Measurements from ENCODE around the gene RNF207.

The RNF207 gene

DNA sequence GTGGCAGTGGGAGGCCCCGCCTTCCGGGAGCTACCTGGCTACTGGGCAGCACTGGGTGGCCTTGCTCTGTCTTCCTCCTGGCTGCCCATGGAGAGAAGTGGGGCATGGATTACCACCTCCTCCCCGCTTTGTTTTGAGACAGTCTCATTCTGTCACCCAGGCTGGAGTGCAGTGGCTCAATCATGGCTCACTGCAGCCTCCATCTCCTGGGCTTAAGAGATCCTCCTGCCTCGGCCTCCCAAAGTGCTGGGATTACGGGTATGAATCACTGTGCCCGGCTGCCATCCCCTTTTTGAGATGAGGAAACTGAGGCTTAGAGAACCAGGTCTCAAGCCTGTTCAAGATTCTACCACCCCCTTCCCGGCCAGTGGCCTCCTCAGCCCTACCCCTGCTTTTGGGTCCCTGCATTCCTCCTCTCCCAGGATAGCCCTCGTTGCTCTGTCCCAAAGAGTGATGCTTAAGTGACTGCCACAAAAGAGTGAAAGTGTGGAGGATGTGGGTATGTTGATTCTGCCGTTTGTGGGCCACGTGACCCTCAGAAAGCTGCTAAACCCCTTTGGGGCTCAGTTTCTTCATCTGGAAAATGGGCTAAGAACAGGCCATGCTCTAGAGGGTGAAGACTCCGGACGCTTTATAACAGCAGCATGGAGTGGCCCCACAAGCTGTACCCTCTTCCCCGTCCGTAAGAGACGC lies 45.9 kb downstream of the RNF207 start:
- TF ChIP-seq, protein P1, sequence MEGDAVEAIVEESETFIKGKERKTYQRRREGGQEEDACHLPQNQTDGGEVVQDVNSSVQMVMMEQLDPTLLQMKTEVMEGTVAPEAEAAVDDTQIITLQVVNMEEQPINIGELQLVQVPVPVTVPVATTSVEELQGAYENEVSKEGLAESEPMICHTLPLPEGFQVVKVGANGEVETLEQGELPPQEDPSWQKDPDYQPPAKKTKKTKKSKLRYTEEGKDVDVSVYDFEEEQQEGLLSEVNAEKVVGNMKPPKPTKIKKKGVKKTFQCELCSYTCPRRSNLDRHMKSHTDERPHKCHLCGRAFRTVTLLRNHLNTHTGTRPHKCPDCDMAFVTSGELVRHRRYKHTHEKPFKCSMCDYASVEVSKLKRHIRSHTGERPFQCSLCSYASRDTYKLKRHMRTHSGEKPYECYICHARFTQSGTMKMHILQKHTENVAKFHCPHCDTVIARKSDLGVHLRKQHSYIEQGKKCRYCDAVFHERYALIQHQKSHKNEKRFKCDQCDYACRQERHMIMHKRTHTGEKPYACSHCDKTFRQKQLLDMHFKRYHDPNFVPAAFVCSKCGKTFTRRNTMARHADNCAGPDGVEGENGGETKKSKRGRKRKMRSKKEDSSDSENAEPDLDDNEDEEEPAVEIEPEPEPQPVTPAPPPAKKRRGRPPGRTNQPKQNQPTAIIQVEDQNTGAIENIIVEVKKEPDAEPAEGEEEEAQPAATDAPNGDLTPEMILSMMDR (IDR thresholded peaks at IDR 0.05; ENCODE audit: borderline replicate concordance, insufficient read depth, low read depth, low read length) = no peak

DNA sequence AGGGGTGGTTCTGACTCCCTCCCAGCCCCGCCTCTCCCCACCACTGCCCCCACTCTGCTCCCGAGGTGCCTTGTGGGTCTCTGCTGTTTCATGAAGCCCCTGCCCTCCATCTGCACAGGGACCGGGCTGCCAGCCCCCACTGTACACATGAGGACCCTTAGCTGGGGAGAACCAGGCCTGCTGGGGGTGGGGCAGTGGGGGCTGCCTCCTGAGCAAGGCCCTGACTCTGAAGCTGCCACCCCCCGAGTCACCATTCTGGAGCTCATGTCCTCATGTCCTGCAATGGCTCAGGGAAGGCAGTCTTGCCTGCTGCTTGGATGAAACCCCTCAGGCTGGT lies 46.4 kb downstream of the RNF207 start:
- TF ChIP-seq, protein P1 (IDR thresholded peaks at IDR 0.05; ENCODE audit: borderline replicate concordance, insufficient read depth, low read depth, low read length) = no peak
- H3K4me3 ChIP-seq (ENCODE audit: low read depth, low read length) = no peak overlapping the region

More for the DNA sequence above, 45.9 kb downstream of the RNF207 start:
- no peak overlapping the region for H3K4me3 ChIP-seq (ENCODE audit: low read depth, low read length)

DNA sequence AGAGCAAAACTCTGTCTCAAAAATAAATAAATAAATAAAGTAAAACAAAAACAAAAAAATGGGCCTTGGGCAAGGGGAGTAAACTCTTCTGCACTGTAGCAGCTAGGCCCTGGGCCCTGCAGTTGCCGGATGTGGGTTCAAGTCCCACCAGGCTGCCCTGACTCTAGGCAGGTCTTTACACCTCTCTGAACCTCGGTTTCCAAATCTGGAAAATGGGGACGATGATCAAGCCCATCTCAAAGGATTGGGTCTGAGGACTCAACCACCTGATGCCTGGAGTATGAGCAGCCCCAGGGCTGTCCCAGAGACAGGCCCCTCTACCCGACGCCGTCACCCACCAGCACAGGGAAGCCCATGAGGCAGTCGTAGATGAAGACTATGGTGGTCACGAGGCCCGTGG lies 47.5 kb downstream of the RNF207 start:
- TF ChIP-seq, protein P1 (IDR thresholded peaks at IDR 0.05; ENCODE audit: borderline replicate concordance, insufficient read depth, low read depth, low read length) = no peak
- H3K4me3 ChIP-seq (ENCODE audit: low read depth, low read length) = no peak overlapping the region

- TF ChIP-seq, protein P1 (IDR thresholded peaks at IDR 0.05; ENCODE audit: borderline replicate concordance, insufficient read depth, low read depth, low read length) = no peak
- H3K4me3 ChIP-seq (ENCODE audit: low read depth, low read length) = no peak overlapping the region
These were observed 48.8 kb downstream of the RNF207 start for GRCh38 chr1:6254691-6255090.

DNA sequence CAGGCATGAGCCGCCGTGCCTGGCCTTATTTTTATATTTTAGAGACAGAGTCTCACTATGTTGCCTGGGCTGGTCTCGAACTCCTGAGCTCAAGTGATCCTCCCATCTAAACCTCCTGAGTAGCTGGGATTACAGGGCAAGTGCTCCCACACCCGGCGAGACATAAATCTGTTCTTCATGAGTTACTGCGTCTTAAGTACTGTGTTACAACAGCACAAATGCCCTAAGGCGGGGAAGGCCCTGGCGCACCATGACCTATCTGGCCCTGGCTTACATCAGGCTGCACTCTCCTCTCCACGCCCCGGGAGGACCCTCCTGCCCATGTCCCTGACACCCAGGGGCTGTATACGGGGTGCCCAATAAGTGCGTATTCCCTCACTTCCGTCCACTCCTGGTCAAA lies 50.7 kb downstream of the RNF207 start:
- TF ChIP-seq, protein P1 (IDR thresholded peaks at IDR 0.05; ENCODE audit: borderline replicate concordance, insufficient read depth, low read depth, low read length) = no peak
- H3K4me3 ChIP-seq (ENCODE audit: low read depth, low read length) = no peak overlapping the region

- TF ChIP-seq, protein P1 (IDR thresholded peaks at IDR 0.05; ENCODE audit: borderline replicate concordance, insufficient read depth, low read depth, low read length) = no peak
These were observed 51.7 kb downstream of the RNF207 start for GRCh38 chr1:6257541-6258069.

GRCh38 chr1:6258675-6259074 lies 52.8 kb downstream of the RNF207 start:
- no peak overlapping the region for H3K4me3 ChIP-seq (ENCODE audit: low read depth, low read length)
- TF ChIP-seq, protein P1 (IDR thresholded peaks at IDR 0.05; ENCODE audit: borderline replicate concordance, insufficient read depth, low read depth, low read length) = no peak

More at GRCh38 chr1:6257541-6258069, 51.7 kb downstream of the RNF207 start:
- H3K4me3 ChIP-seq (ENCODE audit: low read depth, low read length) = no peak overlapping the region
